ENCODE results near the gene NDC1. TPM values are rescaled to one million over a fixed set of nuclear protein-coding genes. Genes with fewer than 3 reads are reported as not detected.

Gene NDC1
- total RNA-seq, 1 donor from 2014 or later, result 12.3 TPM

- H3K27me3 ChIP-seq, result no peaks in the 10 kb centered on the region
- H3K9me3 ChIP-seq, result no peaks in the 10 kb centered on the region
- TF ChIP-seq POLR2AphosphoS5 (IDR thresholded peaks at IDR 0.05; ENCODE audit: insufficient read depth in 1 of 2, low read depth in 1 of 2) (no peak), CTCF (IDR thresholded peaks at IDR 0.05) (no peak)
- no peak for DNase-seq (ENCODE audit: extremely low spot score in 2 of 2)
- no peak overlapping the region for H3K4me3 ChIP-seq
- H3K27ac ChIP-seq, result no peak overlapping the region
- intact Hi-C loops (cut with DNase I), result no loop called here
- peaks cover 0 to 16% of the 10 kb centered on the region in 2 donors for H3K36me3 ChIP-seq
- H3K4me1 ChIP-seq, result no peaks in the 10 kb centered on the region
Measured at GRCh38 chr1:53781654-53782053, 56.4 kb downstream of the NDC1 start.

- intact Hi-C loops (cut with DNase I), result no loop called here
- no peaks in the 10 kb centered on the region for H3K27me3 ChIP-seq
- H3K9me3 ChIP-seq, result no peaks in the 10 kb centered on the region
- H3K27ac ChIP-seq, result no peak overlapping the region
- H3K4me1 ChIP-seq, result no peaks in the 10 kb centered on the region
- H3K4me3 ChIP-seq, result no peak overlapping the region
- TF ChIP-seq POLR2A (IDR thresholded peaks at IDR 0.05) (no peak), POLR2AphosphoS5 (IDR thresholded peaks at IDR 0.05; ENCODE audit: insufficient read depth in 1 of 2, low read depth in 1 of 2) (no peak), CTCF (IDR thresholded peaks at IDR 0.05) (no peak)
- no peaks in the 10 kb centered on the region for H3K36me3 ChIP-seq
- no peak for DNase-seq (ENCODE audit: extremely low spot score in 2 of 2)
Measured at GRCh38 chr1:53777272-53777671, 60.8 kb downstream of the NDC1 start.

- no peak for DNase-seq (ENCODE audit: extremely low spot score in 2 of 2)
- H3K4me1 ChIP-seq, result peaks cover 10% of the 10 kb centered on the region
- no peaks in the 10 kb centered on the region for H3K27me3 ChIP-seq
- TF ChIP-seq POLR2A (IDR thresholded peaks at IDR 0.05) (no peak), POLR2AphosphoS5 (IDR thresholded peaks at IDR 0.05; ENCODE audit: insufficient read depth in 1 of 2, low read depth in 1 of 2) (no peak), CTCF (IDR thresholded peaks at IDR 0.05) (no peak)
- H3K4me3 ChIP-seq, result no peak overlapping the region
- no peaks in the 10 kb centered on the region for H3K9me3 ChIP-seq
- no peaks in the 10 kb centered on the region for H3K36me3 ChIP-seq
- no peak overlapping the region for H3K27ac ChIP-seq
- intact Hi-C loops (cut with DNase I), result no loop called here
Measured at GRCh38 chr1:53771648-53772047, 66.4 kb downstream of the NDC1 start.

GRCh38 chr1:53769780-53770179 lies 68.3 kb downstream of the NDC1 start:
- H3K27me3 ChIP-seq, result no peaks in the 10 kb centered on the region
- TF ChIP-seq POLR2A (IDR thresholded peaks at IDR 0.05) (no peak), POLR2AphosphoS5 (IDR thresholded peaks at IDR 0.05; ENCODE audit: insufficient read depth in 1 of 2, low read depth in 1 of 2) (no peak), CTCF (IDR thresholded peaks at IDR 0.05) (no peak)
- no peak overlapping the region for H3K4me3 ChIP-seq
- H3K36me3 ChIP-seq, result no peaks in the 10 kb centered on the region
- H3K27ac ChIP-seq, result no peak overlapping the region
- intact Hi-C loops (cut with DNase I), result no loop called here
- H3K4me1 ChIP-seq, result peaks cover 12% of the 10 kb centered on the region
- H3K9me3 ChIP-seq, result no peaks in the 10 kb centered on the region
- DNase-seq (ENCODE audit: extremely low spot score in 2 of 2), result no peak

- Histone ChIP-seq H3K9me3 (no peaks in the 10 kb centered on the region), H3K4me3 (no peak overlapping the region), H3K27me3 (no peaks in the 10 kb centered on the region), H3K36me3 (no peaks in the 10 kb centered on the region), H3K4me1 (peaks cover 12% of the 10 kb centered on the region), H3K27ac (no peak overlapping the region)
- DNase-seq (ENCODE audit: extremely low spot score in 2 of 2), result no peak
- TF ChIP-seq CTCF (IDR thresholded peaks at IDR 0.05) (no peak), POLR2AphosphoS5 (IDR thresholded peaks at IDR 0.05; ENCODE audit: insufficient read depth in 1 of 2, low read depth in 1 of 2) (no peak)
- intact Hi-C loops (cut with DNase I), result no loop called here
Measured at GRCh38 chr1:53769184-53769583, 68.9 kb downstream of the NDC1 start.
